T-helper 1 cell treated with Interleukin-12 subunit alpha and Interleukin-12 subunit beta and Interleukin-4 antibody, amounts not matched to agents 30 μg/mL and 1 μg/mL, for 36 hours (primary cell): ENCODE data around the gene RPS18.
"Not testable (repeated sequence)": the region's sequence is repeated elsewhere in the genome, so short reads cannot be mapped to it uniquely, and the experiment has no call there.

Experiments
- H3K27ac Mint-ChIP-seq: one replicate; pipeline ENCODE4 v1.8.0; 2021; ENCODE audit warnings: mild to moderate bottlenecking, mixed read lengths
- H3K27me3 Mint-ChIP-seq: one replicate; pipeline ENCODE4 v1.8.0; 2021; ENCODE audit warnings: low read depth, mixed read lengths
- H3K36me3 Mint-ChIP-seq: one replicate; pipeline ENCODE4 v1.8.0; 2021; ENCODE audit warnings: low read depth, mixed read lengths
- H3K4me1 Mint-ChIP-seq: one replicate; pipeline ENCODE4 v1.8.0; 2021; ENCODE audit warnings: low read depth, mixed read lengths
- H3K4me3 Mint-ChIP-seq: one replicate; pipeline ENCODE4 v1.8.0; 2021; ENCODE audit warnings: mild to moderate bottlenecking, moderate library complexity, mixed read lengths
- H3K9me3 Mint-ChIP-seq: one replicate; pipeline ENCODE4 v1.8.0; 2021; ENCODE audit warnings: mixed read lengths

Gene RPS18

DNA sequence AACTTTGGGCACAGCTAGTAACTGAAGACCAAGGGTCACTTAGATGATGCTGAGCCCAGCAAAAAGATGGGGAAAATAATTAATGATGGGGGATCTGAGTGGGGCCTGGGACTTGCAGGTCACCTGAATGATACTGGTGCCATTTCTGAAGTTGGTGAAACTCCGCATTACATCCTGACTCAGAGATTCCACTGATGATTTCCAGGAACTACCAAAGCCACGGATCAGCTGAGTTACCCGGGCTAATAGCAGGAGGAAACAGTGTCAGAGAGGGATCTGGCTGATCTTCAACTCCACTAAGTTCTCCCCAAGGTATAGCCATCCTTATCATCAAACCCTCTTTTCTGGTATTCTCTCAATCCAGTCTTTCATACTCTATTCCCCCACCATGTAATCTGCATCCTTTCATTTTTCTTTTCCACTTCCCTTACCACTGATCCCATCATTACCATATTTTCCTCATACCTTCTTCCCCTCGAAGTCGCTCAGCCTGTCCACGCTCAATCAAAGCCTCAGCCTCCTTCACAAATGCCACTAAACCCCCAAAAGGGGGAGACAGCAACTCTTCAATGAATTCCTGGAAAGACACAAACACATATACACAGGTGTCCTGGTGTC, 20.4 kb upstream of the RPS18 start:
- Mint-ChIP-seq H3K27me3 (no peaks in the 10 kb centered on the region), H3K9me3 (no peaks in the 10 kb centered on the region), H3K27ac (peak overlapping the region; percentile 39), H3K4me3 (peak overlapping the region; percentile 41), H3K4me1 (peaks cover 30% of the 10 kb centered on the region), H3K36me3 (peaks cover 27% of the 10 kb centered on the region)

DNA sequence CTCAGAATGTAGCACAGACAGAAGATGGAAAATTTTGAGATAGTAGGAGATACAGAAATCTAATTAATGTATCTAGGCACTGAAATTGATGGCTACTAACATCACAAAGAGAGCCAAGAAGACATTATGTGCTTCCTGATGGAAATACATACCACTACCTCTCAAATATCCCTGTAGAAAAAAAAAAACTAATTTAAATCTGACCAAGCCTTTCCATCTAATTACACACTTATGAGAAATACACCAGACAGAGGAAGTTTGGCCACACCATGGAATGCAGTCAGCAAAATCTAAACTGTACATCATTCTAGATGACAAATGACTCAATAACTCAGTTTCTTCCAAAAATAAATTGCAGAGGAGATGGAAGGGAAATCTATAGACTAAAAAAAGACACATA, 19.1 kb upstream of the RPS18 start:
- Mint-ChIP-seq H3K9me3 (no peaks in the 10 kb centered on the region), H3K27me3 (no peaks in the 10 kb centered on the region), H3K4me3 (no peak overlapping the region), H3K36me3 (peaks cover 29% of the 10 kb centered on the region), H3K4me1 (peaks cover 30% of the 10 kb centered on the region), H3K27ac (no peak overlapping the region)

DNA sequence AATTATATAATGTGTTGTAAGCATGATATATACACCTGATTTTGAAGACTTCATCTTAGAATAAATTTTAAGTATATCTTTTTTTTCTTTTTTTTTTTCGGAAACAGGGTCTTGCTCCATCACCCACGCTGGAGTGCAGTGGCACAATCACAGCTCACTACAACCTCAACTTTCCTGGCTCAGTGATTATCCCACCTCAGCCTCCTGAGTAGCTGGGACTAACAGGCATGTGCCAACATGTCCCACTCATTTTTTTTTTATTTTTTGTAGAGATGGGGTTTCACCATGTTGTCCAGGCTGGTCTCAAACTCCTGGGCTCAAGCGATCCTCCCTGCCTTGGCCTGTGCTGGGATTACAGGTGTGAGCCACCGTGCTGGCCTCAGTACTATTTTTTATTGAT, 17.3 kb upstream of the RPS18 start:
- H3K9me3 Mint-ChIP-seq: no peaks in the 10 kb centered on the region
- H3K36me3 Mint-ChIP-seq: peaks cover 30% of the 10 kb centered on the region
- H3K4me1 Mint-ChIP-seq: peaks cover 23% of the 10 kb centered on the region
- no peak overlapping the region for H3K27ac Mint-ChIP-seq
- H3K27me3 Mint-ChIP-seq: no peaks in the 10 kb centered on the region
- H3K4me3 Mint-ChIP-seq: no peak overlapping the region

DNA sequence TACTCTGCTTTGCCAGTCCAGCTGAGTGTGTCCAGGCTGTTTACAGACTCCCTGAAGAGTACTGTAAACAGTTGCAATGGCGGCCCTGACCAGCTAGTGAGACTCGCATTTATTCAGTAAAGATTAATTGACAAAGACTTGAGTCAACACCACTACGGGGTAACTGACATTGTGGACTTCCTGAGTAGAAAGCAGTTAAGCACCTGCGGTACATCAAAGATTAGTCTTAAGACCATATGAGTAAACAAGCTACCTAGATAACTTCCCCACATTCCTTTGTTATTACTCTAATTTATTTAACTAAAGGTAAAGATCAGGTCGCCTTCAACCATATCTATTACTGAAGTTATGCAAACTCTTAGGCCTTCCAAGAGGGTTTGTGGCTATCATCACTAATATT, 12.8 kb upstream of the RPS18 start:
- no peak overlapping the region for H3K27ac Mint-ChIP-seq
- H3K9me3 Mint-ChIP-seq: no peaks in the 10 kb centered on the region
- peaks cover 3% of the 10 kb centered on the region for H3K4me1 Mint-ChIP-seq
- no peak overlapping the region for H3K4me3 Mint-ChIP-seq
- peaks cover 26% of the 10 kb centered on the region for H3K36me3 Mint-ChIP-seq
- H3K27me3 Mint-ChIP-seq: no peaks in the 10 kb centered on the region

DNA sequence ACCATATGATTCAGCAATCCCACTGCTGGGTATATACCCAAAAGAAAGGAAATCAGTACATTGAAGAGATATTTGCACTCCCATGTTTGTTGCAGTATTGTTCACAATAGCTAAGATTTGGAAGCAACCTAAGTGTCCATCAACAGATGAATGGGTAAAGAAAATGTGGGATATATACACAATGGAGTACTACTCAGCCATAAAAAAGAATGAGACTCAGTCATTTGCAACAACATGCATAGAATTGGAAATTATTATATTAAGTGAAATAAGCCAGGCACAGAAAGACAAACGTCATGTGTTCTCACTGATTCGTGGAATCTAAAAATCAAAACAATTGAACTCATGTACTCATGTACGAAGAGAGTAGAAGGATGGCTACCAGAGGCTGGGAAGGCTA, 9.4 kb upstream of the RPS18 start:
- peaks cover 32% of the 10 kb centered on the region for H3K36me3 Mint-ChIP-seq
- not testable (repeated sequence) for H3K4me3 Mint-ChIP-seq, H3K27ac Mint-ChIP-seq, H3K4me1 Mint-ChIP-seq, H3K27me3 Mint-ChIP-seq, H3K9me3 Mint-ChIP-seq

DNA sequence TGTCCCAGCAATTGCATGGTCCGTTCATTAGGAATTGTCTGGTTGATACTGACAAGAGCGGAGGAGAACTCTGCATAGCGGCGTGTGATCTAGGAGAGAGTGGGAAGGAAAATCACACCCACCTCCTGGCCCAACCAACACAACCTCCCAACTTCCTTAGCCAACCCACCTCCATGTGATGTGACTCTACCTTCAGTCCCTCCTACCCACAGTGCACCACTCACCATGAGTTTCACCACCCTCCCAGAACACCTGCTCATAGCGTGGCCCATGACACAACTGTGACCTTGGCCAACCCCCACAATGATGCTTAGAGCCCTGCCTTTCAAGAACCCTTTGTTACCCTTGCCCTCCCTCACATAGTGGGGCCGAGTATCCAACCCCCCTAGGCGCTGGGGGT, 7.9 kb upstream of the RPS18 start:
- peak overlapping the region; percentile 49 for H3K27ac Mint-ChIP-seq
- peaks cover 40% of the 10 kb centered on the region for H3K36me3 Mint-ChIP-seq

DNA sequence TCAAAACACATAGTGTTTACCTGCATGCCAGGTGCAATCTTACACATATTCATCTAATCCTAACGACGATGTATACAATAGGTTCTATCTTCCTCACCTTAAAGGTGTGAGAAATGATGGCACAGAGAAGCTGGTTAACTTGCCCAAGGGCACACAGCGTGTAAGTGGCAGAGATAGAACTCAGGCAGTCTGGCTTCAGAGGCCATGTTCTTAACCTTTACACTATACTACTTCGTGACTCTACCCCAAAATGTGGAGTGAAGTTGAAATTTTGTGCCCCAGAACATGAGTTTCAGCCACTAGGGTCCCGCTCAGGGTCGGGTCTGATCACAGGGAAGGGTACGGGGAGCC, 783 bp upstream of the RPS18 start:
- Mint-ChIP-seq H3K27ac (peak overlapping the region; percentile 98), H3K9me3 (no peaks in the 10 kb centered on the region), H3K27me3 (no peaks in the 10 kb centered on the region), H3K36me3 (peaks cover 59% of the 10 kb centered on the region), H3K4me1 (peaks cover 37% of the 10 kb centered on the region), H3K4me3 (peak overlapping the region; percentile 96)

More for the DNA sequence above, 7.9 kb upstream of the RPS18 start:
- Mint-ChIP-seq H3K4me3 (no peak overlapping the region), H3K9me3 (no peaks in the 10 kb centered on the region), H3K27me3 (no peaks in the 10 kb centered on the region), H3K4me1 (peaks cover 1% of the 10 kb centered on the region)

DNA sequence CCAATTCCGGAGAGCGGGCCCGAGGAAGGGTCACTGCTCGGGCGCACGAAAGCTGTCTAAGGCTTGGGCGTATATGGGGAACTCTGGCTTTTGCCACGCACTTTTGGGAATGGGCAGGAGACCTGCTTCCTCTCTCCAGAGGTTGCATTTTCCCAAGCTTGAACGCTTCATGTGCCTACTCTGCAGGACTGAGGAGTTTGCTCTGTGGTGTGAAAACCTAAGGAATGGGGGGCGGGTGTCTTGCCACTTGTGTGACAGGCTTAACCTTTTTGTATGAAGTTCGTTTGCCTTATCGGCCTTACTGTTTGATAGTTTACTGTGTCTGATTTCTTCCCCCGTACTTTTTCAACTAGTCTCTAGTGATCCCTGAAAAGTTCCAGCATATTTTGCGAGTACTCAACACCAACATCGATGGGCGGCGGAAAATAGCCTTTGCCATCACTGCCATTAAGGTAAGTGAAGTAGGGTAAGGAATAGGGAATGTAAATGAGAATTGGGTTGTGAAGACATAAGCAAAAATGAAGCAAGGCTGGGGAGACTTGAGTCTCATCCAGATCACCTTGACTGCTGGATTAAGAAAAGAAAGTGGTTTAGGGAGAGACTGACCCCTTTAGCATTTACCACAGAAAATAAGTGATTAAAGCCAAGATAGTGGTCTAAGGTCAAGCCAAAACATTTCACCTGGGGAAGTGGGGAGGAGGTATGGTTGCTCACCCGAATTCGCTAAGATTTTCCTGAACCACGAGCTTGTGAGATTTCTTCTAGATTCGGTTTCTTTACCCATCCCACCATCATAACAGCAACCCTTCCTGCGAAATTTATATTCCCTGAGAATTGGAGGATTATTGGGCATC, 627 bp downstream of the RPS18 start:
- Mint-ChIP-seq H3K4me1 (peaks cover 43% of the 10 kb centered on the region), H3K27ac (peak overlapping the region; percentile 98), H3K27me3 (no peaks in the 10 kb centered on the region), H3K4me3 (peak overlapping the region; percentile 96), H3K36me3 (peaks cover 64% of the 10 kb centered on the region), H3K9me3 (no peaks in the 10 kb centered on the region)

DNA sequence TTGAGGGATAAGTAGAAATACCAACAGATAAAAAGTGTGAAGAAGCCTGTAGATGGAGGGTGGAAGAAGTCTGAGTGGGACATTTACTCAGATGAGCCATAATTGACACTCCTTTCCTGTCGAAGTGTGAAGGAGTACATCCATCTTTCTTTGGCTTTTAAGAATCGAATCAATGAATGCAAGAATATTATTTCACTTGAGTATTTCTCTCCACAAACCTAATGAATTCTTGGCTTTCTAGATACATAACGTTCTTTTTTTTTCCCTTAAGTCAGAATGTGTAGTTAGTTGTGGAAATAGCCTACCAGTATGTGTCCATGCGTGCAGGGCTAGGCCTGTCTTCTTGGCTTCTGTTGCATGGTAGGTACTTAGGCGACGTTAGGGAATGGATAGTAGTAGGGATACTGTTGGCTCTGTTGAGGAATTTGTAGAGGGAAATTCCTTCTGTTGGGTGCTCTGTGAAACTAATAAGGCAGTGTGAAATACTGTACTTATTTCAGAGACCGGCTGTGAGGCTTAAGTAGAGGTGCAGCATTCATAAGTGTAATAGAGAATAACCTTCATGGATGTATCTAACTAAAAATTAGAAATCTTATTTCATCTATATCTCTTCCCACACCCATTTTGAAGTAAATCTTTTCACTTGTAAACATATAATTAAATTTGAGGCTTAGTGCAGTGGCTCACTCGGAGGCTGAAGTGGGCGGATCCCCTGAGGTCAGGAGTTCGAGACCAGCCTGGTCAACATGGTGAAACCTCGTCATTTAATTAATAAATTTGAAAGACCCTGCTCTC, 1.5 kb downstream of the RPS18 start:
- H3K27ac Mint-ChIP-seq: peak overlapping the region; percentile 98
- peaks cover 48% of the 10 kb centered on the region for H3K4me1 Mint-ChIP-seq
- no peaks in the 10 kb centered on the region for H3K9me3 Mint-ChIP-seq
- H3K4me3 Mint-ChIP-seq: peak overlapping the region; percentile 96
- peaks cover 58% of the 10 kb centered on the region for H3K36me3 Mint-ChIP-seq
- no peaks in the 10 kb centered on the region for H3K27me3 Mint-ChIP-seq

DNA sequence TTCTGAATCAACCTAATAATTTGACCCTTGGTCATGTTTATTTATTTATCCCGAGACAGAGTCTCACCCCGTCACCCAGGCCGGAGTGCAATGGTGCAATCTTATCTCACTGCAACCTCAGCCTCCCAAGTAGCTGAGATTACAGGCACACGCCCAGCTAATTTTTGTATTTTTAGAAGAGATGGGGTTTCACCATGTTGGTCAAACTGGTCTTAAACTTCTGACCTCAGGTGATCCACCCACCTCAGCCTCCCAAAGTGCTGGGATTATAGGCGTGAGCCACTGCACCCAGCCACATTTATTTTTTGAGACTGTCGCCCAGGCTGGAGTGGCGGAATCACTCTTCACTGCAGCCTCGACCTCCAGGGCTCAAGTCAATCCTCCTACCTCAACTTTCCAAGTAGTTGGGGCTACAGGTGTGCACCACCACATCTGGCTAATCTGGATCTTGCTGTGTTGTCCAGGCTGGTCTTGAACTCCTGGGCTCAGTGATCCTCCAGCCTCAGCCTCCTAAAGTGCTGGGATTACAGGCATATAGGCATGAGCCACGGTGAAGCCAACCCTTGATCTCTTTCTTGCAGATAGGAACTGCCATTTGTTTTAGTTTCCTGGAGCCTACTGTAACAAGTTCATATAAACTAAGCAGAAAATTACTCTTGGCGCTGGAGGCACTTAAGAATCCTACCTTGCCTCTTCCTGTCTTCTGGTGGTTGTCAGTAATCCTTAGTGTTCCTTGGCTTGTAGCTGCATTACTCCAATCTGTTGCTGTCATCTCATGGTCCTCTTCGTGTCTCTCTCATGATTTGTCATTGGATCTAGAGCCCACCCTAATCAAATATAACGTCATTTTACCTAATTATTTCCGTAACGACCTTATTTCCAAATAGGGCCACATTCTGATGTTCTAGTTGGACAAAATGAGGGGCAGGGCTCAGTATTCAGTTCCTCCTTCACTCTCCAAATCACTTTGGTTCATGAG, 2.3 kb downstream of the RPS18 start:
- peaks cover 57% of the 10 kb centered on the region for H3K36me3 Mint-ChIP-seq
- H3K27ac Mint-ChIP-seq: peak overlapping the region; percentile 47
- peaks cover 52% of the 10 kb centered on the region for H3K4me1 Mint-ChIP-seq
- H3K4me3 Mint-ChIP-seq: peak overlapping the region; percentile 96
- no peaks in the 10 kb centered on the region for H3K9me3 Mint-ChIP-seq
- no peaks in the 10 kb centered on the region for H3K27me3 Mint-ChIP-seq

DNA sequence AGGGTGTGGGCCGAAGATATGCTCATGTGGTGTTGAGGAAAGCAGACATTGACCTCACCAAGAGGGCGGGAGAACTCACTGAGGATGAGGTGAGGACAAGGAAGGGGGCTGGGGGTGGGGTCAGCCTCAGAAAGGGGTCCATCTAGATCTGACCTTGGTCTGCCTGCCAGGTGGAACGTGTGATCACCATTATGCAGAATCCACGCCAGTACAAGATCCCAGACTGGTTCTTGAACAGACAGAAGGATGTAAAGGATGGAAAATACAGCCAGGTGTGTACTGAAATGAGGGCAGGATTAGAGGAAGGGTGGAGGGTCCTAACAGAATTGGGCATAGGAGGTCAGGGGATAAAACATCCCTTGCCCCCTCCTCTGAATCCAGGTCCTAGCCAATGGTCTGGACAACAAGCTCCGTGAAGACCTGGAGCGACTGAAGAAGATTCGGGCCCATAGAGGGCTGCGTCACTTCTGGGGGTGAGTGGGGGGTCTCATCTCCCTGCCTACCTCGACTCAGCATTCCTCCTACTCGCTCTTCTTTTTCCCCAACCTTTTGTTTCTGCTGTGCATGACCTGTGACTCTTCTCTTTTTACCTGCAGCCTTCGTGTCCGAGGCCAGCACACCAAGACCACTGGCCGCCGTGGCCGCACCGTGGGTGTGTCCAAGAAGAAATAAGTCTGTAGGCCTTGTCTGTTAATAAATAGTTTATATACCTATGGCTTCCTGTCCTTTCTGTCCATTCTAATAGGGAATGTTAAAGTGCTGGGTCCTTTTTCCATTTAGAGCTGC, 4.1 kb downstream of the RPS18 start:
- peak overlapping the region; percentile 87 for H3K27ac Mint-ChIP-seq
- not testable (repeated sequence) for H3K27me3 Mint-ChIP-seq, H3K9me3 Mint-ChIP-seq
- peaks cover 58% of the 10 kb centered on the region for H3K36me3 Mint-ChIP-seq
- H3K4me1 Mint-ChIP-seq: peaks cover 43% of the 10 kb centered on the region
- peak overlapping the region; percentile 83 for H3K4me3 Mint-ChIP-seq

DNA sequence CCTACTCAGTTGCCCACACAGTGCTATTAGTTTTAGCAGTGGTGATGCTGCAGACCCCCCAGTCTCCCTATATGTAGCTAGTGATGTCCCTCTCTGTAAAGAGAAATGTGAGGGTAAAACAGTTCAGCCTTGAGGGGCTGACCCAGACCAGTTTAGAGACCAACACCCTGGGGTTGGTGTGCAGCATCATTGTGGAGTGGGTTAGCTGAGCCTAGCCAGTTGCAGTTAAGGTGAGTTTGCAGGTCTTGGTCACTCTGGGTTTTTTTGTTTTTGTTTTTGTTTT, 4.6 kb downstream of the RPS18 start:
- Mint-ChIP-seq H3K27me3 (no peaks in the 10 kb centered on the region), H3K9me3 (no peaks in the 10 kb centered on the region), H3K36me3 (peaks cover 58% of the 10 kb centered on the region), H3K4me3 (peak overlapping the region; percentile 83), H3K4me1 (peaks cover 44% of the 10 kb centered on the region), H3K27ac (peak overlapping the region; percentile 87)

DNA sequence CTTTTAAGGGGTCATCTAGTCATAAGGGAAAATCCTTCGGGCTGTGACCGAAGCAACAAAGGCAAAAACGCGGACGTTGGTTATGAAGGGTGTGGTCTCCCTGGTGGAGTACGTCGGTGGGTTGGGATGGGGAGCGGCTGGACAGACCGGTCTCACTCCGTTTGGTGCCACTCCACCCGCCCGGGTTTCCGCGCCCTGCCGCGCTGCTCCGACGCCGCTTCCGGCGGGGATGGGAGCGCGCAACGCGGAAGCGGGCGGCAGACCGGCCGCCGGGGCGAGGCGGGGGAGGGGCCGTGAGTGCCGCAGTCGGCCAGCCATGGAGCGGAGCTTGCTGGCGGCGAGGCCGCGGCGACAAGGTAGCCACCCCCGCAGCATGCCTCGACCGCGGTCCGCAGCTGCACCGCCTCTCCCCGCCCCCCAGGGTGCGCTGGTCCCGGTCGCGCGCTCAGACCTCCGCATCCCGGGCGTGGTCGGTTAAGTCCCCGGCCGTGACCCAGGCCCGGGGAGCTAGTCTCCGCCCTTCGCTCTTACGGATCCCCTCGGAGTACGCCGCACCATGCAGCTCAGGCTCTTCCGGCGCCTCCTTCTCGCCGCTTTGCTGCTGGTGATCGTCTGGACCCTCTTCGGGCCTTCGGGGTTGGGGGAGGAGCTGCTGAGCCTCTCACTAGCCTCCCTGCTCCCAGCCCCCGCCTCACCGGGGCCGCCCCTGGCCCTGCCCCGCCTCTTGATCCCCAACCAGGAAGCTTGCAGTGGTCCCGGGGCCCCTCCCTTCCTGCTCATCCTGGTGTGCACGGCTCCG, 5.2 kb downstream of the RPS18 start, which contains the start of gene B3GALT4:
Gene B3GALT4 (plus strand): TSS at position 260 of the 799 bp plus-strand sequence. CDS start 297 bp downstream, at position 557.
- Mint-ChIP-seq H3K27ac (peak within 1 kb of the TSS; percentile 96), H3K36me3 (peaks cover 56% of the 10 kb centered on the region), H3K4me1 (peaks cover 44% of the 10 kb centered on the region), H3K4me3 (peak within 1 kb of the TSS; percentile 92), H3K27me3 (no peaks in the 10 kb centered on the region), H3K9me3 (no peaks in the 10 kb centered on the region)
